T-cell (primary cell): Measurements from ENCODE around the gene FECH. TPM values are rescaled to one million over a fixed set of nuclear protein-coding genes. Genes with fewer than 3 reads are reported as not detected.
A peak's percentile ranks its signal among the peaks of the same experiment; 100 is the strongest.

Experiments used
- ATAC-seq, 4 experiments: fragments of 200-7000 bp in 3 of 4; fragments of 150-1000 bp in 1 of 4; cut with Tn5 transposase; replicated peaks in 1 of 4; 1 replicate in 3 of 4; 2 replicates in 1 of 4; pipeline ENCODE4 v1.10.0; 2021; ENCODE audit warnings: moderate library complexity in 3 of 4, mild to moderate bottlenecking in 2 of 4, moderate number of reproducible peaks in 1 of 4
- CTCF ChIA-PET, 2 donors: fragments of 300-600 bp; sonication (Branson Sonifier 250); formaldehyde crosslinking; loops; one replicate each; lab custom pipeline; 2022; ENCODE audit warnings: antibody characterized with exemption in 2 of 2; lab: Charles Lee
- POLR2A ChIA-PET, 2 donors: fragments of 300-600 bp; sonication (Branson Sonifier 250); formaldehyde crosslinking; loops; one replicate each; lab custom pipeline; 2022; ENCODE audit warnings: antibody characterized with exemption in 2 of 2; lab: Charles Lee
- DNase-seq, 35 experiments: peaks; one replicate each; pipeline versions ENCODE4 v3.0.0 to v3.0.0-alpha.2; 2013 to 2023
- H3K27ac ChIP-seq: one replicate; pipeline ENCODE4 v1.5.1; 2013; ENCODE audit warnings: low read length
- H3K27me3 ChIP-seq, 2 experiments: replicated peaks in 1 of 2; 1 replicate in 1 of 2; 2 replicates in 1 of 2; pipeline versions ENCODE4 v1.6.1 to v1.7.0; 2013; ENCODE audit warnings: low read length in 1 of 2, mixed read lengths in 1 of 2; ENCODE audit not compliant: control insufficient read depth in 2 of 2, insufficient read depth in 2 of 2; ENCODE audit errors: extremely low read depth in 1 of 2
- H3K36me3 ChIP-seq, 2 donors: 1 replicate in 1 of 2; 2 replicates in 1 of 2; pipeline versions ENCODE4 v1.6.1 to v1.7.0; 2013; ENCODE audit warnings: low read length in 1 of 2; ENCODE audit not compliant: control insufficient read depth in 2 of 2, insufficient read depth in 1 of 2; ENCODE audit errors: extremely low read depth in 1 of 2
- H3K4me1 ChIP-seq, 2 experiments: 1 replicate in 1 of 2; 2 replicates in 1 of 2; pipeline versions ENCODE4 v1.6.1 to v1.7.0; 2013; ENCODE audit warnings: low read length in 2 of 2, mixed read lengths in 1 of 2; ENCODE audit not compliant: insufficient read depth in 2 of 2, control insufficient read depth in 1 of 2; ENCODE audit errors: extremely low read depth in 1 of 2
- H3K4me3 ChIP-seq, 2 donors: 1 replicate in 1 of 2; 2 replicates in 1 of 2; pipeline versions ENCODE4 v1.5.1 to v1.7.0; 2013; ENCODE audit warnings: mild to moderate bottlenecking in 2 of 2, low read length in 1 of 2, moderate library complexity in 1 of 2; ENCODE audit not compliant: control insufficient read depth in 1 of 2; ENCODE audit errors: extremely low read depth in 1 of 2
- H3K9me3 ChIP-seq: 2 replicates; pipeline ENCODE4 v1.7.0; 2013
- H3K27ac Mint-ChIP-seq, 2 donors: one replicate each; pipeline ENCODE4 v1.8.0; 2020 to 2021; ENCODE audit warnings: mild to moderate bottlenecking in 2 of 2, mixed read lengths in 2 of 2
- H3K27me3 Mint-ChIP-seq, 2 donors: one replicate each; pipeline ENCODE4 v1.8.0; 2021 to 2022; ENCODE audit warnings: mixed read lengths in 2 of 2
- H3K36me3 Mint-ChIP-seq: one replicate; pipeline ENCODE4 v1.8.0; 2021; ENCODE audit warnings: mixed read lengths
- H3K4me1 Mint-ChIP-seq, 3 donors: one replicate each; pipeline ENCODE4 v1.8.0; 2020 to 2022; ENCODE audit warnings: mixed read lengths in 3 of 3, mild to moderate bottlenecking in 1 of 3
- H3K4me3 Mint-ChIP-seq, 3 donors: one replicate each; pipeline ENCODE4 v1.8.0; 2020 to 2022; ENCODE audit warnings: mild to moderate bottlenecking in 3 of 3, mixed read lengths in 3 of 3, moderate library complexity in 3 of 3
- H3K9me3 Mint-ChIP-seq, 3 donors: one replicate each; pipeline ENCODE4 v1.8.0; 2020 to 2022; ENCODE audit warnings: mixed read lengths in 3 of 3
- WGBS: methylation state at CpG from one replicate; pipeline ENCODE4 v1.1.5; 2013; ENCODE audit warnings: missing lambda C conversion rate; ENCODE audit not compliant: insufficient coverage; 5-methylcytosine and 5-hydroxymethylcytosine counted together
- total RNA-seq, 35 experiments: library from RNA in 6 of 35; stranded (reverse) in 6 of 35; fragments of 120-200 nt in 1 of 35; gene quantifications; one replicate each; pipeline versions ENCODE4 v1.2.1 to v1.2.4 and lab custom pipeline; 2013 to 2026

FECH gene
- total RNA-seq, 5 donors from 2014 or later (not counting 1 experiment from before 2014, with no cell fraction given), result 9.6 to 16.2 (median 14.4) TPM

GRCh38 chr18:57629422-57629821 is 42.9 kb upstream of the FECH start:
- Histone ChIP-seq H3K27me3 (no peaks in the 10 kb centered on the region), H3K4me1 (peaks cover 3 to 20% of the 10 kb centered on the region in 2 experiments), H3K27ac (no peak overlapping the region), H3K4me3 (peak overlapping the region; percentile 92 to 96), H3K9me3 (no peaks in the 10 kb centered on the region), H3K36me3 (peaks cover 0 to under 1% of the 10 kb centered on the region in 2 donors)
- no peaks in the 10 kb centered on the region for H3K9me3 Mint-ChIP-seq
- ATAC-seq, result no peak
- peak overlapping the region; percentile 94 to 98 (median 97) for H3K4me3 Mint-ChIP-seq
- no peak for DNase-seq
- H3K4me1 Mint-ChIP-seq, result peaks cover 20 to 22% (median 21%) of the 10 kb centered on the region in 3 donors
- H3K27ac Mint-ChIP-seq, result peak overlapping the region in 1 of 2 donors; percentile 96
- H3K27me3 Mint-ChIP-seq, result no peaks in the 10 kb centered on the region
- peaks cover 2% of the 10 kb centered on the region for H3K36me3 Mint-ChIP-seq
- ChIA-PET CTCF (interaction anchor here in 1 of 2 donors (0.6 to 0.8 kb wide), 2 partner anchors 10 to 1743 kb away, joined by 3 to 4 read pairs; no protein-coding TSS in a partner anchor), POLR2A (no interaction called here)
- 99% methylated on average over 8 of the region's 9 CpGs for WGBS

GRCh38 chr18:57627488-57627887 is 41.0 kb upstream of the FECH start:
- DNase-seq (no peak), ATAC-seq (no peak)
- no peaks in the 10 kb centered on the region for H3K36me3 ChIP-seq
- H3K27me3 ChIP-seq, result no peaks in the 10 kb centered on the region
- no peaks in the 10 kb centered on the region for H3K9me3 ChIP-seq
- Mint-ChIP-seq H3K4me1 (peaks cover 19 to 23% (median 20%) of the 10 kb centered on the region in 3 donors), H3K27me3 (no peaks in the 10 kb centered on the region), H3K27ac (no peak overlapping the region), H3K9me3 (no peaks in the 10 kb centered on the region), H3K36me3 (no peaks in the 10 kb centered on the region), H3K4me3 (no peak overlapping the region)
- POLR2A ChIA-PET, result no interaction called here
- no peak overlapping the region for H3K27ac ChIP-seq
- 95% methylated on average over 3 of the region's 5 CpGs for WGBS
- CTCF ChIA-PET, result interaction anchor here in 1 of 2 donors (0.6 kb wide), 1 partner anchor 1731 kb away, joined by 6 read pairs; no protein-coding TSS in a partner anchor
- H3K4me1 ChIP-seq, result peaks cover 3 to 24% of the 10 kb centered on the region in 2 experiments
- no peak overlapping the region for H3K4me3 ChIP-seq

DNA sequence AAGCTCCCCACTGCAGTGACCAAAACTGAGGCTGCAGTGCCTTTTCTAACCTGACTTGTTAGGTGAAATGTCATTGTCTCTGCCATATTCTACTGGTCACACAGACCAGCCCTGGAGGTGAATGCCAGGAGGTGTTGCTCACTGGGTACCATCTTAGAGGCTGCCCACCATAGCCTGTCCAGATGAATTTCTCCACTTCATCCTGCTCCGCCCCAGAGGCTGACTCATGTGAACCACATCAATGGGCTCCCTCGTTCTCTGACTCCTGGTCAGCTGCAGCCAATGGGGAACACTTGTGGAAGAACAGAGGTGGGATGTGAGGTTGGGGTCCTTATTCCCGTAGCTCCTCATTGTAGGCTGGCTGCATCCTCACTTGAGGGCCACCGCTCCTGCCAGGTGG is 38.5 kb upstream of the FECH start:
- ChIA-PET POLR2A (no interaction called here), CTCF (interaction anchor here in 1 of 2 donors (0.6 kb wide), 1 partner anchor 8 kb away, joined by 3 read pairs; no protein-coding TSS in a partner anchor)
- Histone ChIP-seq H3K9me3 (no peaks in the 10 kb centered on the region), H3K36me3 (no peaks in the 10 kb centered on the region), H3K4me1 (peaks cover 10 to 21% of the 10 kb centered on the region in 2 experiments), H3K27ac (no peak overlapping the region), H3K4me3 (no peak overlapping the region), H3K27me3 (no peaks in the 10 kb centered on the region)
- no peak for DNase-seq
- H3K4me1 Mint-ChIP-seq, result peaks cover 21 to 24% (median 22%) of the 10 kb centered on the region in 3 donors
- WGBS, result 83% methylated on average over 3 of the region's 4 CpGs
- H3K36me3 Mint-ChIP-seq, result no peaks in the 10 kb centered on the region
- no peaks in the 10 kb centered on the region for H3K27me3 Mint-ChIP-seq
- H3K4me3 Mint-ChIP-seq, result no peak overlapping the region
- no peak for ATAC-seq
- H3K27ac Mint-ChIP-seq, result no peak overlapping the region
- no peaks in the 10 kb centered on the region for H3K9me3 Mint-ChIP-seq

- peak overlapping the region; percentile 98 to 99 for H3K27ac Mint-ChIP-seq
These were observed 34.7 kb upstream of the FECH start for GRCh38 chr18:57621246-57621604.

GRCh38 chr18:57619876-57620275 is 33.4 kb upstream of the FECH start:
- Histone ChIP-seq H3K36me3 (peaks cover 0 to 19% of the 10 kb centered on the region in 2 donors), H3K27ac (no peak overlapping the region), H3K9me3 (no peaks in the 10 kb centered on the region), H3K4me3 (no peak overlapping the region), H3K27me3 (no peaks in the 10 kb centered on the region), H3K4me1 (peaks cover 11 to 28% of the 10 kb centered on the region in 2 experiments)
- peaks cover 15% of the 10 kb centered on the region for H3K36me3 Mint-ChIP-seq
- peaks cover 41 to 45% (median 42%) of the 10 kb centered on the region in 3 donors for H3K4me1 Mint-ChIP-seq
- H3K27me3 Mint-ChIP-seq, result no peaks in the 10 kb centered on the region
- ATAC-seq, result no peak
- no peak for DNase-seq
- CTCF ChIA-PET, result interaction anchor here (0.6 to 0.8 kb wide), 2 partner anchors 10 to 781 kb away, joined by 3 to 4 read pairs; no protein-coding TSS in a partner anchor
- H3K9me3 Mint-ChIP-seq, result no peaks in the 10 kb centered on the region
- POLR2A ChIA-PET, result interaction anchor here in 1 of 2 donors (0.6 to 1.4 kb wide), 2 partner anchors 11 to 14 kb away, joined by 3 to 4 read pairs; no protein-coding TSS in a partner anchor
- peak overlapping the region in 1 of 2 donors; percentile 79 for H3K27ac Mint-ChIP-seq
- 100% methylated on average over 1 of the region's 3 CpGs for WGBS
- peak overlapping the region; percentile 95 to 98 (median 96) for H3K4me3 Mint-ChIP-seq

More at GRCh38 chr18:57621246-57621604, 34.7 kb upstream of the FECH start:
- 0% methylated on average over 19 of the region's 20 CpGs for WGBS
- Histone ChIP-seq H3K36me3 (peaks cover 0 to 11% of the 10 kb centered on the region in 2 donors), H3K27me3 (no peaks in the 10 kb centered on the region), H3K27ac (peak overlapping the region; percentile 80), H3K4me1 (peaks cover 11 to 28% of the 10 kb centered on the region in 2 experiments), H3K4me3 (peak overlapping the region; percentile 52 to 55), H3K9me3 (no peaks in the 10 kb centered on the region)
- H3K4me1 Mint-ChIP-seq, result peaks cover 34 to 40% (median 37%) of the 10 kb centered on the region in 3 donors
- ChIA-PET POLR2A (interaction anchor here in 1 of 2 donors (0.7 to 1.2 kb wide), 3 partner anchors 9 to 1240 kb away, joined by 3 to 12 read pairs (median 10); no protein-coding TSS in a partner anchor), CTCF (interaction anchor here (0.6 to 0.7 kb wide), 4 partner anchors 30 to 1463 kb away, joined by 3 to 11 read pairs (median 5); no protein-coding TSS in a partner anchor)
- H3K36me3 Mint-ChIP-seq, result peaks cover 10% of the 10 kb centered on the region
- no peaks in the 10 kb centered on the region for H3K9me3 Mint-ChIP-seq
- H3K4me3 Mint-ChIP-seq, result peak overlapping the region; percentile 95 to 98 (median 96)
- ATAC-seq, result peak; percentile 7 to 32 (median 25)
- DNase-seq, result peak in 5 of 35 experiments; percentile 3 to 41 (median 10)
- no peaks in the 10 kb centered on the region for H3K27me3 Mint-ChIP-seq

- Mint-ChIP-seq H3K36me3 (peaks cover 19% of the 10 kb centered on the region), H3K9me3 (no peaks in the 10 kb centered on the region), H3K4me3 (no peak overlapping the region), H3K27me3 (no peaks in the 10 kb centered on the region), H3K27ac (no peak overlapping the region), H3K4me1 (peaks cover 41 to 46% (median 43%) of the 10 kb centered on the region in 3 donors)
- DNase-seq (no peak), ATAC-seq (no peak)
- peaks cover 11 to 28% of the 10 kb centered on the region in 2 experiments for H3K4me1 ChIP-seq
- CTCF ChIA-PET, result no interaction called here
- WGBS, result 83% methylated on average over 2 of the region's 3 CpGs
- POLR2A ChIA-PET, result no interaction called here
- H3K27me3 ChIP-seq, result no peaks in the 10 kb centered on the region
- H3K9me3 ChIP-seq, result no peaks in the 10 kb centered on the region
- H3K4me3 ChIP-seq, result no peak overlapping the region
- H3K27ac ChIP-seq, result no peak overlapping the region
- H3K36me3 ChIP-seq, result peaks cover 0 to 27% of the 10 kb centered on the region in 2 donors
These were observed 32.4 kb upstream of the FECH start for GRCh38 chr18:57618910-57619309.
